ENCODE measurements around the gene MYO1E. TPM values are rescaled to one million over a fixed set of nuclear protein-coding genes. Genes with fewer than 3 reads are reported as not detected.

Gene MYO1E
- total RNA-seq, 2 donors from 2014 or later, result 252 to 329 TPM

GRCh38 chr15:59185725-59186124 lies 186.9 kb downstream of the MYO1E start:
- H3K36me3 ChIP-seq, result no peaks in the 10 kb centered on the region
- no peak overlapping the region for H3K27ac ChIP-seq
- H3K27me3 ChIP-seq, result no peaks in the 10 kb centered on the region
- no peaks in the 10 kb centered on the region for H3K4me1 ChIP-seq
- DNase-seq, result no peak
- intact Hi-C loops (cut with DNase I), result no loop called here
- no peak for TF ChIP-seq CTCF (IDR thresholded peaks at IDR 0.05)
- no peaks in the 10 kb centered on the region for H3K9me3 ChIP-seq
- no peak overlapping the region for H3K4me3 ChIP-seq
- no peak overlapping the region for H3K9ac ChIP-seq (ENCODE audit: low read depth in 2 of 2, low read length in 2 of 2)

- no peak overlapping the region for H3K9ac ChIP-seq (ENCODE audit: low read depth in 2 of 2, low read length in 2 of 2)
- no peaks in the 10 kb centered on the region for H3K4me1 ChIP-seq
- TF ChIP-seq CTCF (IDR thresholded peaks at IDR 0.05), result no peak
- H3K27me3 ChIP-seq, result no peaks in the 10 kb centered on the region
- H3K9me3 ChIP-seq, result no peaks in the 10 kb centered on the region
- H3K4me3 ChIP-seq, result no peak overlapping the region
- intact Hi-C loops (cut with DNase I), result no loop called here
- peak overlapping the region; percentile 20 for H3K27ac ChIP-seq
- H3K36me3 ChIP-seq, result no peaks in the 10 kb centered on the region
- no peak for DNase-seq
Measured at GRCh38 chr15:59180945-59181600, 191.6 kb downstream of the MYO1E start.

- Histone ChIP-seq H3K4me3 (no peak overlapping the region), H3K9me3 (no peaks in the 10 kb centered on the region), H3K27ac (no peak overlapping the region), H3K27me3 (no peaks in the 10 kb centered on the region), H3K9ac (ENCODE audit: low read depth in 2 of 2, low read length in 2 of 2) (no peak overlapping the region), H3K36me3 (no peaks in the 10 kb centered on the region), H3K4me1 (no peaks in the 10 kb centered on the region)
- no peak for TF ChIP-seq CTCF (IDR thresholded peaks at IDR 0.05)
- intact Hi-C loops (cut with DNase I), result no loop called here
- no peak for DNase-seq
Measured at GRCh38 chr15:59179717-59180116, 193.0 kb downstream of the MYO1E start.

- no peaks in the 10 kb centered on the region for H3K9me3 ChIP-seq
- no peak overlapping the region for H3K4me3 ChIP-seq
- no peak overlapping the region for H3K9ac ChIP-seq (ENCODE audit: low read depth in 2 of 2, low read length in 2 of 2)
- no peaks in the 10 kb centered on the region for H3K36me3 ChIP-seq
- H3K4me1 ChIP-seq, result no peaks in the 10 kb centered on the region
- no peaks in the 10 kb centered on the region for H3K27me3 ChIP-seq
- DNase-seq, result no peak
- intact Hi-C loops (cut with DNase I), result no loop called here
- H3K27ac ChIP-seq, result no peak overlapping the region
- TF ChIP-seq CTCF (IDR thresholded peaks at IDR 0.05), result no peak
Measured at GRCh38 chr15:59178151-59178695, 194.4 kb downstream of the MYO1E start.

- Histone ChIP-seq H3K9me3 (no peaks in the 10 kb centered on the region), H3K27me3 (no peaks in the 10 kb centered on the region), H3K4me3 (no peak overlapping the region), H3K36me3 (no peaks in the 10 kb centered on the region), H3K9ac (ENCODE audit: low read depth in 2 of 2, low read length in 2 of 2) (no peak overlapping the region), H3K27ac (no peak overlapping the region), H3K4me1 (no peaks in the 10 kb centered on the region)
- no peak for DNase-seq
- no peak for TF ChIP-seq CTCF (IDR thresholded peaks at IDR 0.05)
- intact Hi-C loops (cut with DNase I), result no loop called here
Measured at GRCh38 chr15:59177317-59177660, 195.4 kb downstream of the MYO1E start.
